Neutrophil (primary cell): Measurements from ENCODE around the gene MVP.
"Not testable (repeated sequence)": the region's sequence is repeated elsewhere in the genome, so short reads cannot be mapped to it uniquely, and the experiment has no call there.

ENCODE experiments used
- H3K27ac ChIP-seq: fragments of 200-600 bp; sonication (generic); 2 replicates; pipeline ENCODE4 v1.5.1; 2016; ENCODE audit warnings: mild to moderate bottlenecking, moderate library complexity
- H3K27me3 ChIP-seq: fragments of 200-600 bp; sonication (generic); 2 replicates; pipeline ENCODE4 v1.6.0; 2016; ENCODE audit warnings: mild to moderate bottlenecking
- H3K36me3 ChIP-seq: fragments of 200-600 bp; sonication (generic); 2 replicates; pipeline ENCODE4 v1.5.1; 2017
- H3K4me1 ChIP-seq, 2 experiments: fragments of 200-600 bp in 1 of 2; sonication (generic) in 1 of 2; 1 replicate in 1 of 2; 2 replicates in 1 of 2; pipeline versions ENCODE4 v1.5.1 to v1.6.1; 2013 to 2016; ENCODE audit warnings: low read depth in 1 of 2, low read length in 1 of 2, mild to moderate bottlenecking in 1 of 2, moderate library complexity in 1 of 2; ENCODE audit not compliant: control insufficient read depth in 1 of 2, insufficient read depth in 1 of 2
- H3K4me3 ChIP-seq, 2 experiments: fragments of 200-600 bp in 1 of 2; sonication (generic) in 1 of 2; 1 replicate in 1 of 2; 2 replicates in 1 of 2; pipeline ENCODE4 v1.5.1; 2013 to 2016; ENCODE audit warnings: low read depth in 1 of 2, low read length in 1 of 2, mild to moderate bottlenecking in 1 of 2, moderate library complexity in 1 of 2
- H3K9me3 ChIP-seq: fragments of 200-600 bp; sonication (generic); 2 replicates; pipeline ENCODE4 v1.5.1; 2016
- CTCF ChIP-seq: fragments of 200-600 bp; sonication (generic); IDR thresholded peaks from 2 replicates; pipeline ENCODE4 v1.5.1; 2016; ENCODE audit warnings: antibody characterized with exemption

MVP gene

GRCh38 chr16:29864205-29864604 is 43.9 kb downstream of the MVP start:
- no peak for TF ChIP-seq CTCF
- H3K36me3 ChIP-seq = peaks cover 22% of the 10 kb centered on the region
- peak overlapping the region in 1 of 2 experiments; percentile 95 for H3K4me3 ChIP-seq
- no peak overlapping the region for H3K27ac ChIP-seq
- H3K9me3 ChIP-seq = no peaks in the 10 kb centered on the region
- H3K4me1 ChIP-seq = peaks cover 21 to 23% of the 10 kb centered on the region in 2 experiments
- H3K27me3 ChIP-seq = peaks cover 10% of the 10 kb centered on the region

- H3K36me3 ChIP-seq = no peaks in the 10 kb centered on the region
- no peaks in the 10 kb centered on the region for H3K9me3 ChIP-seq
- no peak overlapping the region for H3K4me3 ChIP-seq
- no peak overlapping the region for H3K27ac ChIP-seq
- peaks cover 5 to 6% of the 10 kb centered on the region in 2 experiments for H3K4me1 ChIP-seq
- no peak for TF ChIP-seq CTCF
- H3K27me3 ChIP-seq = peaks cover 10% of the 10 kb centered on the region
Observed at GRCh38 chr16:29868396-29869009, 48.2 kb downstream of the MVP start.

- H3K4me3 ChIP-seq, H3K9me3 ChIP-seq, H3K4me1 ChIP-seq, H3K27ac ChIP-seq, H3K36me3 ChIP-seq: not testable (repeated sequence)
- H3K27me3 ChIP-seq = peaks cover 10% of the 10 kb centered on the region
Observed at GRCh38 chr16:29869067-29869466, 48.8 kb downstream of the MVP start.

GRCh38 chr16:29871822-29872546 is 51.7 kb downstream of the MVP start:
- TF ChIP-seq CTCF = no peak
- no peak overlapping the region for H3K4me3 ChIP-seq
- peaks cover 31% of the 10 kb centered on the region for H3K27me3 ChIP-seq

GRCh38 chr16:29873319-29873718 is 53.1 kb downstream of the MVP start:
- Histone ChIP-seq H3K27ac (no peak overlapping the region), H3K4me3 (no peak overlapping the region), H3K36me3 (no peaks in the 10 kb centered on the region), H3K27me3 (peaks cover 42% of the 10 kb centered on the region), H3K4me1 (peaks cover 9 to 14% of the 10 kb centered on the region in 2 experiments), H3K9me3 (no peaks in the 10 kb centered on the region)
- no peak for TF ChIP-seq CTCF

More at GRCh38 chr16:29871822-29872546, 51.7 kb downstream of the MVP start:
- no peaks in the 10 kb centered on the region for H3K36me3 ChIP-seq
- H3K4me1 ChIP-seq = peaks cover 7 to 9% of the 10 kb centered on the region in 2 experiments
- H3K27ac ChIP-seq = no peak overlapping the region
- no peaks in the 10 kb centered on the region for H3K9me3 ChIP-seq

GRCh38 chr16:29875206-29875605 is 54.9 kb downstream of the MVP start:
- H3K36me3 ChIP-seq = no peaks in the 10 kb centered on the region
- TF ChIP-seq CTCF = no peak
- no peaks in the 10 kb centered on the region for H3K9me3 ChIP-seq
- peaks cover 9 to 14% of the 10 kb centered on the region in 2 experiments for H3K4me1 ChIP-seq
- H3K27ac ChIP-seq = no peak overlapping the region
- no peak overlapping the region for H3K4me3 ChIP-seq
- H3K27me3 ChIP-seq = peaks cover 51% of the 10 kb centered on the region
